HG03558 (cell line): ENCODE results near the gene COL25A1.

Experiments
- ATAC-seq: cut with Tn5 transposase; IDR thresholded peaks from one replicate; pipeline ENCODE4 v1.9.1; 2021; ENCODE audit warnings: moderate number of reproducible peaks; ENCODE audit not compliant: unreplicated experiment; ENCODE audit errors: extremely low read depth

Gene COL25A1

GRCh38 chr4:109302361-109303139 lies at the start of gene COL25A1:
Gene COL25A1, minus strand, starts transcription at chr4:109302658.
- ATAC-seq: no peak

GRCh38 chr4:109350121-109350520 lies 47.7 kb upstream of the COL25A1 start:
- no peak for ATAC-seq

GRCh38 chr4:109334129-109335105 lies 32.0 kb upstream of the COL25A1 start:
- ATAC-seq: no peak

GRCh38 chr4:109332926-109333464 lies 30.5 kb upstream of the COL25A1 start:
- no peak for ATAC-seq

- ATAC-seq: no peak
These were observed 25.2 kb upstream of the COL25A1 start for GRCh38 chr4:109327641-109328040.

GRCh38 chr4:109325698-109326097 lies 23.2 kb upstream of the COL25A1 start:
- ATAC-seq: no peak

- no peak for ATAC-seq
These were observed 20.9 kb upstream of the COL25A1 start for GRCh38 chr4:109323348-109323747.

GRCh38 chr4:109321232-109321631 lies 18.8 kb upstream of the COL25A1 start:
- no peak for ATAC-seq

- no peak for ATAC-seq
These were observed 17.2 kb upstream of the COL25A1 start for GRCh38 chr4:109319684-109320083.

GRCh38 chr4:109319156-109319555 lies 16.7 kb upstream of the COL25A1 start:
- ATAC-seq: no peak

- ATAC-seq: no peak
These were observed 13.4 kb upstream of the COL25A1 start for GRCh38 chr4:109315818-109316217.

- ATAC-seq: no peak
These were observed 12.9 kb upstream of the COL25A1 start for GRCh38 chr4:109315341-109315740.

GRCh38 chr4:109313168-109314133 lies 11.0 kb upstream of the COL25A1 start:
- no peak for ATAC-seq

GRCh38 chr4:109303140-109303496 lies 660 bp upstream of the COL25A1 start:
- ATAC-seq: no peak

GRCh38 chr4:109301651-109302360 lies 652 bp downstream of the COL25A1 start:
- ATAC-seq: no peak

GRCh38 chr4:109298279-109299010 lies 4.0 kb downstream of the COL25A1 start:
- no peak for ATAC-seq

- no peak for ATAC-seq
These were observed 5.9 kb downstream of the COL25A1 start for GRCh38 chr4:109296527-109296926.

GRCh38 chr4:109295081-109295480 lies 7.4 kb downstream of the COL25A1 start:
- no peak for ATAC-seq
